Brain microvascular endothelial cell (primary cell): ENCODE results near the gene TRPC3.
"Not testable (repeated sequence)": the region's sequence is repeated elsewhere in the genome, so short reads cannot be mapped to it uniquely, and the experiment has no call there.

Experiments used
- DNase-seq: peaks from one replicate; pipeline ENCODE4 v3.0.0-alpha.2; 2020
- H3K27ac ChIP-seq: fragments of 250-450 bp; sonication (Bioruptor Pico); 2 replicates; pipeline ENCODE4 v1.5.1; 2020; ENCODE audit warnings: mild to moderate bottlenecking, moderate library complexity
- H3K27me3 ChIP-seq: fragments of 250-450 bp; sonication (Bioruptor Pico); replicated peaks from 2 replicates; pipeline ENCODE4 v1.5.1; 2020; ENCODE audit warnings: mild to moderate bottlenecking
- H3K36me3 ChIP-seq: fragments of 250-450 bp; sonication (Bioruptor Pico); replicated peaks from 2 replicates; pipeline ENCODE4 v1.5.1; 2020; ENCODE audit warnings: mild to moderate bottlenecking
- H3K4me3 ChIP-seq: 2 replicates; pipeline ENCODE4 v1.5.1; 2011; ENCODE audit warnings: low read depth, mild to moderate bottlenecking, control low read depth, low read length, moderate library complexity
- CTCF ChIP-seq: IDR thresholded peaks from 2 replicates; pipeline ENCODE4 v1.5.1; 2011; ENCODE audit warnings: low read depth, mild to moderate bottlenecking, moderate library complexity, low read length, control low read depth, inconsistent platforms; ENCODE audit errors: missing control alignments
- in situ Hi-C: cut with HindIII; loops from 2 replicates; pipeline ENCODE4 v1.10.0; 2017; ENCODE audit warnings: low sequenced_read_pairs, low pct_ligation_motif_present

Gene TRPC3

DNA sequence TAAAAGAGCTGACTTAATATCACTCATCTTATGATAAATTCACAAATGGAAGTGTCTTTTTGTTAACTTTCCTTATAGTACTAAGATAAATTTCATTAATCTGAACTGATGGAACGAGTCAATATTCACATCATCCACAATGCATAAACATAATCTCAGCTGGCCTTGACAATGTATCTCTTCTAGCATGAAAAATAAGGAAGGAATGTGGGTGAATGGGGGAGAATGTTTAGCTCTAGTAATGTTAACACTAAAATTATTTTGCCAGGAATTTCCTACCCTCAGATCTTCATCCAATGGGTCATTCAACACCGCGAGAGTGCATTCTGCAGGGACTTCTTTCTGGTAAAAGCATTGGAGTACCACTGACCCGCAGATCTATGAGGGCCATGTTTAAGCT, 15.8 kb downstream of the TRPC3 start:
- TF ChIP-seq CTCF, result no peak

GRCh38 chr4:121934635-121935034, 17.2 kb downstream of the TRPC3 start:
- Histone ChIP-seq H3K4me3 (no peak overlapping the region), H3K36me3 (no peaks in the 10 kb centered on the region), H3K27me3 (no peaks in the 10 kb centered on the region), H3K27ac (no peak overlapping the region)
- no peak for TF ChIP-seq CTCF
- in situ Hi-C loops, result no loop called here
- no peak for DNase-seq

More for the DNA sequence above, 15.8 kb downstream of the TRPC3 start:
- Histone ChIP-seq H3K27me3 (no peaks in the 10 kb centered on the region), H3K27ac (no peak overlapping the region), H3K4me3 (no peak overlapping the region), H3K36me3 (no peaks in the 10 kb centered on the region)
- in situ Hi-C loops, result no loop called here
- DNase-seq, result no peak

- Histone ChIP-seq H3K4me3 (no peak overlapping the region), H3K27me3 (no peaks in the 10 kb centered on the region), H3K36me3 (no peaks in the 10 kb centered on the region), H3K27ac (no peak overlapping the region)
- in situ Hi-C loops, result no loop called here
- DNase-seq, result no peak
- TF ChIP-seq CTCF, result no peak
Measured at GRCh38 chr4:121932212-121932974, 19.5 kb downstream of the TRPC3 start.

- DNase-seq, result no peak
- Histone ChIP-seq H3K27ac (no peak overlapping the region), H3K27me3 (no peaks in the 10 kb centered on the region), H3K36me3 (no peaks in the 10 kb centered on the region), H3K4me3 (no peak overlapping the region)
- no peak for TF ChIP-seq CTCF
- in situ Hi-C loops, result no loop called here
Measured at GRCh38 chr4:121930304-121930703, 21.6 kb downstream of the TRPC3 start.

DNA sequence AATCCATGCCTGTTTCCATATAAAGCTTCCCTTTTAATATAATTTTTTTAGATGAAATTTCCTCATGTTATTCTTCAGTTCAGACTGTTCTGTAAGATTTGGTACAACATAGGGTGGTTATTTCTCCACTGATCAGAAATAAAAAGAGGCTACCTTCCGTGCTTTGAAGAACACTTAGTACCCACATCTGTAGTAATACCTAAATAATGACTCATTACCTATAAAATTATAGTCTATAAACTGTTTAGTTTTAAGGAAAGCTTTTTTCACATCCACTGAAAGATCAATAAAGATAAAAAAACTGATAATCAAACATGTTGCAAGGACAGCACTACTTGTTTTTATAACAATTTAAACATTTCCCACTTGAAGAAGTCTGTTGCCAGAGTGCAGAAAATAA, 23.9 kb downstream of the TRPC3 start:
- no peak for DNase-seq
- in situ Hi-C loops, result no loop called here
- TF ChIP-seq CTCF, result no peak
- Histone ChIP-seq H3K36me3 (no peaks in the 10 kb centered on the region), H3K27ac (no peak overlapping the region), H3K4me3 (no peak overlapping the region), H3K27me3 (no peaks in the 10 kb centered on the region)

GRCh38 chr4:121926490-121926889, 25.4 kb downstream of the TRPC3 start:
- H3K36me3 ChIP-seq, H3K27me3 ChIP-seq, in situ Hi-C loops, H3K4me3 ChIP-seq, H3K27ac ChIP-seq, DNase-seq: not testable (repeated sequence)
